Spleen (tissue), 11 donors: ENCODE results near the gene ABHD2. TPM values are rescaled to one million over a fixed set of nuclear protein-coding genes. Genes with fewer than 3 reads are reported as not detected.

Source experiments
- DNase-seq: peaks from one replicate; pipeline ENCODE4 v3.0.0-alpha.2; 2020
- H3K27ac ChIP-seq, 8 donors: fragments of 200-600 bp; sonication (generic) in 7 of 8; 1 replicate in 4 of 8; 2 replicates in 4 of 8; pipeline versions ENCODE4 v1.5.0 to v1.8.0; 2016 to 2021; ENCODE audit warnings: inconsistent platforms in 4 of 8, mild to moderate bottlenecking in 4 of 8, moderate library complexity in 1 of 8
- H3K27me3 ChIP-seq, 7 donors: fragments of 200-600 bp; sonication (generic) in 6 of 7; replicated peaks in 1 of 7; 1 replicate in 4 of 7; 2 replicates in 3 of 7; pipeline versions ENCODE4 v1.5.0 to v1.8.0; 2016 to 2021; ENCODE audit warnings: inconsistent platforms in 3 of 7, mild to moderate bottlenecking in 1 of 7
- H3K36me3 ChIP-seq, 6 donors: fragments of 200-600 bp; sonication (generic) in 5 of 6; 1 replicate in 4 of 6; 2 replicates in 2 of 6; pipeline versions ENCODE4 v1.5.0 to v1.8.0; 2016 to 2021; ENCODE audit warnings: inconsistent platforms in 2 of 6
- H3K4me1 ChIP-seq, 6 donors: fragments of 200-600 bp; sonication (generic) in 5 of 6; 1 replicate in 3 of 6; 2 replicates in 3 of 6; pipeline versions ENCODE4 v1.5.0 to v1.8.0; 2016 to 2021; ENCODE audit warnings: inconsistent platforms in 3 of 6
- H3K4me3 ChIP-seq, 8 donors: fragments of 200-600 bp; sonication (generic) in 7 of 8; 1 replicate in 4 of 8; 2 replicates in 4 of 8; pipeline versions ENCODE4 v1.5.0 to v1.8.0; 2016 to 2021; ENCODE audit warnings: inconsistent platforms in 4 of 8, mild to moderate bottlenecking in 4 of 8, moderate library complexity in 2 of 8
- H3K9me3 ChIP-seq, 8 donors: fragments of 200-600 bp; sonication (generic) in 7 of 8; 1 replicate in 4 of 8; 2 replicates in 4 of 8; pipeline versions ENCODE4 v1.5.0 to v1.8.0; 2016 to 2021; ENCODE audit warnings: inconsistent platforms in 4 of 8
- CTCF ChIP-seq, 11 experiments: fragments of 200-600 bp in 7 of 11; fragments of 450-650 bp in 4 of 11; sonication (generic) in 4 of 11; IDR thresholded peaks in 8 of 11; conservative IDR thresholded peaks in 3 of 11; 1 replicate in 7 of 11; 2 replicates in 4 of 11; pipeline versions ENCODE4 v1.4.0 to v1.8.0; 2016 to 2021; ENCODE audit warnings: antibody characterized with exemption in 11 of 11, inconsistent platforms in 4 of 11, mild to moderate bottlenecking in 1 of 11
- POLR2A ChIP-seq, 3 donors: fragments of 450-650 bp; IDR thresholded peaks; one replicate each; pipeline ENCODE4 v1.5.1; 2017; ENCODE audit warnings: antibody characterized with exemption in 3 of 3, mild to moderate bottlenecking in 1 of 3
- POLR2AphosphoS5 ChIP-seq, 3 donors: sonication (generic); formaldehyde crosslinking; IDR thresholded peaks; one replicate each; pipeline ENCODE4 v1.5.1; 2017; ENCODE audit warnings: antibody characterized with exemption in 3 of 3
- WGBS, 5 donors: extraction: QIAGEN DNeasy Blood & Tissue Kit in 3 of 5; methylation state at CpG; one replicate each; pipeline versions ENCODE4 v1.1.5 to v1.1.7; 2013 to 2018; 5-methylcytosine and 5-hydroxymethylcytosine counted together
- intact Hi-C: fragments of 100-400 bp; cut with DNase I; formaldehyde crosslinking; loops from one replicate; pipeline ENCODE4 v1.15.0; 2023; ENCODE audit warnings: low total_unique reads
- polyA plus RNA-seq, 3 donors: library from polyadenylated mRNA; stranded (reverse); fragments of 200-250 nt; gene quantifications; one replicate each; pipeline ENCODE4 v1.2.1, GENCODE V29; 2013
- total RNA-seq, 7 donors: library from RNA; depleted of rRNA in 3 of 7; stranded (reverse); fragments of >200 nt in 3 of 7; fragmentation: NEBNext Ultra II Directional in 4 of 7; extraction: Animal tissue kit (Norgen Biotek cat#: 25700) in 4 of 7; gene quantifications; one replicate each; pipeline versions ENCODE4 v1.1.0 to v1.2.1, GENCODE V29; 2016 to 2021
- donor health status: healthy with polysubstance abuse.
- donor health status: DM: no; HTN: no; CAD: no; lungs with moderate emphysema.
- donor health status: DM: no; HTN: no; CAD: no.
- donor health status: Bipolar disorder and iron deficiency.
- donor health status: healthy.
- donor health status: DM: no; HTN: no; CAD: no.
- donor health status: DM: yes; HTN: yes; CAD: no.

ABHD2 gene
- total and polyA plus RNA-seq, 10 donors: 2.1 to 158 (median 106) TPM

- no peak for DNase-seq
- peaks cover 27 to 54% (median 45%) of the 10 kb centered on the region in 6 donors for H3K4me1 ChIP-seq
- H3K27me3 ChIP-seq: no peaks in the 10 kb centered on the region
- TF ChIP-seq POLR2A (IDR thresholded peaks at IDR 0.05): no peak
- no peak for TF ChIP-seq CTCF (IDR thresholded peaks at IDR 0.05 in 8 of 11, conservative IDR thresholded peaks at IDR 0.05 in 3 of 11)
- TF ChIP-seq POLR2AphosphoS5 (IDR thresholded peaks at IDR 0.05): no peak
- H3K9me3 ChIP-seq: no peaks in the 10 kb centered on the region
- peak overlapping the region in 7 of 8 donors; percentile 84 to 95 (median 90) for H3K27ac ChIP-seq
- H3K4me3 ChIP-seq: peak overlapping the region in 7 of 8 donors; percentile 32 to 94 (median 84)
- WGBS, 5 donors: 67 to 75% (median 69%) methylated on average over 13 of the region's 13 CpGs
- intact Hi-C loops: no loop called here
- no peaks in the 10 kb centered on the region for H3K36me3 ChIP-seq
Measured at GRCh38 chr15:89087161-89087829, 961 bp upstream of the ABHD2 start.

- Histone ChIP-seq H3K27me3 (no peaks in the 10 kb centered on the region), H3K9me3 (no peaks in the 10 kb centered on the region), H3K27ac (peak overlapping the region; percentile 79 to 95 (median 90)), H3K36me3 (peaks cover 0 to 5% (median 0%) of the 10 kb centered on the region in 6 donors), H3K4me3 (peak overlapping the region; percentile 79 to 94 (median 90)), H3K4me1 (peaks cover 32 to 69% (median 59%) of the 10 kb centered on the region in 6 donors)
- intact Hi-C loops: no loop called here
- peak; percentile 89 for DNase-seq
- no peak for TF ChIP-seq CTCF (IDR thresholded peaks at IDR 0.05 in 8 of 11, conservative IDR thresholded peaks at IDR 0.05 in 3 of 11)
- no peak for TF ChIP-seq POLR2A (IDR thresholded peaks at IDR 0.05)
- no peak for TF ChIP-seq POLR2AphosphoS5 (IDR thresholded peaks at IDR 0.05)
- WGBS, 5 donors: 7 to 10% (median 8%) methylated on average over 36 to 44 of the region's 44 CpGs; no CpG with 5 or more reads in 1 of the 5 donors
Measured at GRCh38 chr15:89088605-89089315, 504 bp downstream of the ABHD2 start.

GRCh38 chr15:89089316-89090230, 1.3 kb downstream of the ABHD2 start:
- Histone ChIP-seq H3K27ac (peak overlapping the region; percentile 83 to 95 (median 90)), H3K4me1 (peaks cover 32 to 77% (median 66%) of the 10 kb centered on the region in 6 donors), H3K27me3 (no peaks in the 10 kb centered on the region), H3K36me3 (peaks cover 0 to 12% (median 0%) of the 10 kb centered on the region in 6 donors), H3K4me3 (peak overlapping the region; percentile 79 to 94 (median 90)), H3K9me3 (no peaks in the 10 kb centered on the region)
- no peak for DNase-seq
- TF ChIP-seq POLR2A (IDR thresholded peaks at IDR 0.05) (no peak), POLR2AphosphoS5 (IDR thresholded peaks at IDR 0.05) (no peak), CTCF (IDR thresholded peaks at IDR 0.05 in 8 of 11, conservative IDR thresholded peaks at IDR 0.05 in 3 of 11) (no peak)
- WGBS, 5 donors: 78 to 89% (median 83%) methylated on average over 5 of the region's 5 CpGs
- intact Hi-C loops: no loop called here
